ENCODE results near the gene YAP1.

- TF ChIP-seq POLR2A (IDR thresholded peaks at IDR 0.05): no peak
- no peak for TF ChIP-seq CTCF (IDR thresholded peaks at IDR 0.05)
Observed at GRCh38 chr11:102194990-102195389, 84.7 kb downstream of the YAP1 start.
